Naive thymus-derived CD4-positive, alpha-beta T cell (primary cell): ENCODE measurements around the gene CCDC8. TPM values are rescaled to one million over a fixed set of nuclear protein-coding genes. Genes with fewer than 3 reads are reported as not detected.
"Not testable (repeated sequence)": the region's sequence is repeated elsewhere in the genome, so short reads cannot be mapped to it uniquely, and the experiment has no call there.

Experiments
- ATAC-seq: fragments of 150-1000 bp; cut with Tn5 transposase; 2 replicates; pipeline ENCODE4 v1.10.0; 2021; ENCODE audit warnings: mild to moderate bottlenecking, moderate library complexity
- CTCF ChIA-PET: fragments of 350-600 bp; sonication (Branson Sonifier 250); formaldehyde crosslinking; loops from one replicate; lab custom pipeline; 2021; ENCODE audit warnings: antibody characterized with exemption; lab: Charles Lee
- POLR2A ChIA-PET: fragments of 350-600 bp; sonication (Branson Sonifier 250); formaldehyde crosslinking; loops from one replicate; lab custom pipeline; 2021; ENCODE audit warnings: antibody characterized with exemption, inconsistent platforms; lab: Charles Lee
- DNase-seq, 9 donors: peaks; one replicate each; pipeline versions ENCODE4 v3.0.0 to v3.0.0-alpha.2; 2020 to 2022; ENCODE audit warnings: mixed read lengths in 1 of 9
- H3K27ac ChIP-seq: one replicate; pipeline ENCODE4 v1.7.0; 2013; ENCODE audit warnings: mild to moderate bottlenecking, low read depth, low read length, moderate library complexity
- H3K27me3 ChIP-seq, 2 donors: one replicate each; pipeline ENCODE4 v1.7.0; 2013; ENCODE audit warnings: low read length in 2 of 2, mild to moderate bottlenecking in 2 of 2, moderate library complexity in 2 of 2; ENCODE audit not compliant: control insufficient read depth in 2 of 2, insufficient read depth in 2 of 2
- H3K36me3 ChIP-seq, 3 experiments: 1 replicate in 2 of 3; 2 replicates in 1 of 3; pipeline ENCODE4 v1.7.0; 2013; ENCODE audit warnings: low read length in 3 of 3, mild to moderate bottlenecking in 3 of 3, moderate library complexity in 1 of 3; ENCODE audit not compliant: insufficient read depth in 3 of 3, control insufficient read depth in 2 of 3
- H3K4me1 ChIP-seq, 2 donors: one replicate each; pipeline ENCODE4 v1.7.0; 2013; ENCODE audit warnings: low read length in 2 of 2, mild to moderate bottlenecking in 2 of 2, moderate library complexity in 1 of 2; ENCODE audit not compliant: control insufficient read depth in 2 of 2, insufficient read depth in 2 of 2
- H3K4me3 ChIP-seq: 2 replicates; pipeline ENCODE4 v1.7.0; 2013; ENCODE audit warnings: mild to moderate bottlenecking, low read length
- H3K9me3 ChIP-seq, 3 experiments: 1 replicate in 2 of 3; 2 replicates in 1 of 3; pipeline ENCODE4 v1.7.0; 2013; ENCODE audit warnings: low read length in 3 of 3; ENCODE audit not compliant: control insufficient read depth in 2 of 3
- H3K27ac Mint-ChIP-seq, 9 donors: one replicate each; pipeline ENCODE4 v1.8.0; 2020 to 2022; ENCODE audit warnings: mixed read lengths in 9 of 9, mild to moderate bottlenecking in 8 of 9, moderate library complexity in 5 of 9, inconsistent platforms in 2 of 9
- H3K27me3 Mint-ChIP-seq, 5 donors: one replicate each; pipeline ENCODE4 v1.8.0; 2021 to 2022; ENCODE audit warnings: mixed read lengths in 5 of 5, mild to moderate bottlenecking in 1 of 5
- H3K36me3 Mint-ChIP-seq, 5 donors: one replicate each; pipeline ENCODE4 v1.8.0; 2020 to 2022; ENCODE audit warnings: mixed read lengths in 5 of 5, mild to moderate bottlenecking in 3 of 5, inconsistent platforms in 1 of 5
- H3K4me1 Mint-ChIP-seq, 7 donors: one replicate each; pipeline ENCODE4 v1.8.0; 2020 to 2022; ENCODE audit warnings: mixed read lengths in 7 of 7, mild to moderate bottlenecking in 3 of 7, inconsistent platforms in 1 of 7
- H3K4me3 Mint-ChIP-seq, 10 donors: one replicate each; pipeline ENCODE4 v1.8.0; 2020 to 2022; ENCODE audit warnings: mild to moderate bottlenecking in 10 of 10, mixed read lengths in 10 of 10, moderate library complexity in 6 of 10, inconsistent platforms in 2 of 10
- H3K9me3 Mint-ChIP-seq, 11 donors: one replicate each; pipeline ENCODE4 v1.8.0; 2020 to 2022; ENCODE audit warnings: mixed read lengths in 11 of 11, mild to moderate bottlenecking in 4 of 11, inconsistent platforms in 1 of 11, moderate library complexity in 1 of 11
- intact Hi-C, 2 donors: fragments of 100-400 bp; cut with micrococcal nuclease; formaldehyde crosslinking; loops; one replicate each; pipeline ENCODE4 v1.15.1; 2023
- polyA plus RNA-seq, 2 donors: library from polyadenylated mRNA; unstranded; fragments of 300-500 nt; fragmentation: Illumina TruSeq; gene quantifications; one replicate each; pipeline ENCODE4 v1.2.3, GENCODE V29; 2021
- total RNA-seq, 6 experiments: library from RNA in 5 of 6; stranded (reverse) in 5 of 6; gene quantifications; 1 replicate in 5 of 6; 2 replicates in 1 of 6; pipeline ENCODE4 v1.2.3 and lab custom pipeline; 2021 to 2026

Gene CCDC8
- total and polyA plus RNA-seq, 7 experiments from 2014 or later = not detected

DNA sequence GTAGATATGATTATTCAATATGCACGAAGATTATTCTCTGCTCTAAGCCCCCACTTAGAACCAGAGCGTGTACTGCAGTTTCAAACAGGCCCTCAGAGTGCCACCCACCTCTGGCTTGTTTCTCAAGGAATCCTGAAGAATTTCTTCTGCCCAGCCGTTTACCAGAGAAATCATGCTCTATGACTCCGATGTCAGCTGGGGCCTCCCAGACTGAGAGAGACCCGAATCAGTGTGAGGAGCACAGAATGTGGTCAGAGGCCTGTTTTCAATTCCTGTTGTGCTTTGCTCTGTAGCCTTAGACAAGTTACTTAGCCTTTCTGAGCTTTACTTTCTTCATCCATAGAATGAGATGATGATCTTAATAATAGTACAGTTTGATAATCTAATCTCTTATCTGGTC lies 9.8 kb upstream of the CCDC8 start:
- no peak for DNase-seq
- POLR2A ChIA-PET = no interaction called here
- no peak overlapping the region for H3K4me3 Mint-ChIP-seq
- H3K27me3 ChIP-seq = peaks cover 0 to 10% of the 10 kb centered on the region in 2 donors
- intact Hi-C loops = no loop called here
- ATAC-seq = no peak
- H3K36me3 Mint-ChIP-seq = no peaks in the 10 kb centered on the region
- H3K4me1 ChIP-seq = peaks cover 0 to 4% of the 10 kb centered on the region in 2 donors
- H3K36me3 ChIP-seq = no peaks in the 10 kb centered on the region
- peaks cover 43 to 64% (median 56%) of the 10 kb centered on the region in 5 donors for H3K27me3 Mint-ChIP-seq
- peaks cover 11 to 21% (median 16%) of the 10 kb centered on the region in 7 donors for H3K4me1 Mint-ChIP-seq
- H3K27ac Mint-ChIP-seq = no peak overlapping the region
- H3K4me3 ChIP-seq = no peak overlapping the region
- no peaks in the 10 kb centered on the region for H3K9me3 ChIP-seq
- H3K27ac ChIP-seq = no peak overlapping the region
- H3K9me3 Mint-ChIP-seq = peaks cover 0 to 1% (median 0%) of the 10 kb centered on the region in 11 donors
- CTCF ChIA-PET = interaction anchor here (0.7 kb wide), 1 partner anchor 461 kb away, joined by 3 read pairs; no protein-coding TSS in a partner anchor

DNA sequence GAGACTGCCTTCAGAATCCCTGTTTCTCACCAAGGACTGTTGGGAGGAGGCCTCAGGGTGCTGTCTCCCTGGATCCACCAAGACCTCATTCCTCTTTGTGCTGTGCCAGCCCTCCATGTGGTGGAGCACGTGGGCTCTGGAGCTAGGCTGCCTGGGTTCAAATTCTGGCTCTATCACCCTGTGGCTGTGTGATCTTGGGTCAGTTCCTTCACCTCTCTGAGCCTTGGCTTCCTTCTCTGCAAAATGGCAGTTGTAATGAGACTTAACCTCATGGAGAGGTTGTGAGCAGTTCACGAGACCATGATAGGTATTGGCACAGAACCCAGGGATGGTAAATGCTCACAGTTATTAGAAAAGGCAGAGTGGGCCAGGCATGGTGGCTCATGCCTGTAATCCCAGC lies 9.0 kb upstream of the CCDC8 start:
- H3K36me3 Mint-ChIP-seq = no peaks in the 10 kb centered on the region
- H3K27ac Mint-ChIP-seq = no peak overlapping the region
- ATAC-seq = no peak
- Histone ChIP-seq H3K27ac (no peak overlapping the region), H3K36me3 (no peaks in the 10 kb centered on the region), H3K9me3 (no peaks in the 10 kb centered on the region), H3K4me3 (no peak overlapping the region), H3K27me3 (peaks cover 0 to 10% of the 10 kb centered on the region in 2 donors), H3K4me1 (peaks cover 0 to 4% of the 10 kb centered on the region in 2 donors)
- intact Hi-C loops = no loop called here
- peaks cover 0 to 1% (median 0%) of the 10 kb centered on the region in 11 donors for H3K9me3 Mint-ChIP-seq
- CTCF ChIA-PET = interaction anchor here (0.6 kb wide), 1 partner anchor 91 kb away, joined by 3 read pairs; no protein-coding TSS in a partner anchor
- no peak overlapping the region for H3K4me3 Mint-ChIP-seq
- H3K4me1 Mint-ChIP-seq = peaks cover 9 to 15% (median 14%) of the 10 kb centered on the region in 7 donors
- DNase-seq = no peak
- POLR2A ChIA-PET = no interaction called here
- H3K27me3 Mint-ChIP-seq = peaks cover 35 to 61% (median 47%) of the 10 kb centered on the region in 5 donors

DNA sequence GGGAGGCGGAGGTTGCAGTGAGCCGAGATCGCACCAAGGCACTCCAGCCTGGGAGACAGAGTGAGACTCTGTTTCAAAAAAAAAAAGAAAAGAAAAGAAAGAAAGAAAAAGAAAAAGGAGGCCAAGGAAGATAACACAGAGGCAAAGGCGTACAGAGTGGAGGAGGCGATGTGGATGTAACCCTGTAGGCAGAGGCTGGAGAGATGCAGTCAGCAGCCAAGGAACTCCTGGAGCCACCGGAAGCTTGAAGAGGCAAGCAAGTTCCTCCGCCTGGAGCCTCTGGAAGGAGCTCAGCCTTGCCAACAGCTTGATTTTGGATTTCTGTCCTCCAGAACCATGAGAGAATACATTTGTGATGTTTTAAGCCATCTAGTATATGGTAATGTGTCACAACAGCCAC lies 6.7 kb upstream of the CCDC8 start:
- Mint-ChIP-seq H3K4me1 (peaks cover 0 to 12% (median 4%) of the 10 kb centered on the region in 7 donors), H3K9me3 (peaks cover 0 to 1% (median 0%) of the 10 kb centered on the region in 11 donors), H3K4me3 (no peak overlapping the region), H3K27me3 (peaks cover 36 to 61% (median 46%) of the 10 kb centered on the region in 5 donors), H3K27ac (no peak overlapping the region), H3K36me3 (no peaks in the 10 kb centered on the region)
- Histone ChIP-seq H3K36me3 (no peaks in the 10 kb centered on the region), H3K4me1 (no peaks in the 10 kb centered on the region), H3K27ac (no peak overlapping the region), H3K4me3 (no peak overlapping the region), H3K9me3 (no peaks in the 10 kb centered on the region), H3K27me3 (peaks cover 2 to 3% of the 10 kb centered on the region in 2 donors)
- DNase-seq (no peak), ATAC-seq (no peak)
- intact Hi-C loops = no loop called here
- POLR2A ChIA-PET = no interaction called here
- CTCF ChIA-PET = no interaction called here

DNA sequence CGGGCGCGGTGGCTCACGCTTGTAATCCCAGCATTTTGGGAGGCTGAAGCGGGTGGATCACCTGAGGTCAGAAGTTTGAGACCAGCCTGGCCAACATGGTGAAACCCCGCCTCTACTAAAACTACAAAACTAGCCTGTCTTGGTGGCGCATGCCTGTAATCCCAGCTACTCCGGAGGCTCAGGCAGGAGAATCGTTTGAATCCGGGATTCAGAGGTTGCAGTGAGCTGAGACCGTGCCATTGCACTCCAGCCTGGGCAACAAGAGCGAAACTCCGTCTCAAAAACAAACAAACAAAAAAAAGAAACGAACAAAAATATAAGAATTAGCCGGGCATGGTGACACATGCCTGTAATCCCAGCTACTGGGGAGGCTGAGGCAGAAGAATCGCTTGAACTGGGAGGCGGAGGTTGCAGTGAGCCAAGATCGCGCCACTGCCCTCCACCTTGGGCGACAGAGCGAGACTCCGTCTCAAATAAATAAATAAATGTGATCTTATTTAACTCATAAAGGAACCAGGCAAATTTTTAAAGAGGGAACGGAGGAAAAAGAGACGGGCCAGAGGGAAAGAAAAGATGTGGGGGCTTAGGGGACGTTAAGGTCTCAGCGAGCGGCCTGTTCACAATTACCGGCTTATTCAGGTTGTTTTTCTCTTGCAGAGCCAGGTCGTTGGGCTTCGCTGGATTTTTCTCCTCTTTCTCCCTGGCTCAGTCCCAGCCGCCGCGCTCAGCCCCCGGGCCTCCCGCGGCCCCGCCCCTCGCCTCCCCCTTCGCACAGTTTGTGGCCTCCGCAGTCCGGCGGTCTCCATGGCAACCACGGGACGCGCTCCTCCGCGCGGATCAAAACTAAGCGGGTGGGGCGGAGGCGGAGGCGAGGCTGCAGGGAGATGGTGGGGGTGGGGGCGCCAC lies 2.7 kb upstream of the CCDC8 start:
- H3K9me3 Mint-ChIP-seq, H3K36me3 ChIP-seq, ATAC-seq, H3K9me3 ChIP-seq, DNase-seq, H3K4me3 ChIP-seq, H3K36me3 Mint-ChIP-seq, CTCF ChIA-PET, intact Hi-C loops, H3K27ac ChIP-seq, H3K4me1 ChIP-seq, H3K27ac Mint-ChIP-seq, H3K27me3 ChIP-seq, POLR2A ChIA-PET: not testable (repeated sequence)
- Mint-ChIP-seq H3K4me1 (peaks cover 0 to 14% (median 10%) of the 10 kb centered on the region in 7 donors), H3K4me3 (peak overlapping the region in 5 of 10 donors; percentile 16 to 58 (median 35)), H3K27me3 (peaks cover 52 to 74% (median 62%) of the 10 kb centered on the region in 5 donors)

DNA sequence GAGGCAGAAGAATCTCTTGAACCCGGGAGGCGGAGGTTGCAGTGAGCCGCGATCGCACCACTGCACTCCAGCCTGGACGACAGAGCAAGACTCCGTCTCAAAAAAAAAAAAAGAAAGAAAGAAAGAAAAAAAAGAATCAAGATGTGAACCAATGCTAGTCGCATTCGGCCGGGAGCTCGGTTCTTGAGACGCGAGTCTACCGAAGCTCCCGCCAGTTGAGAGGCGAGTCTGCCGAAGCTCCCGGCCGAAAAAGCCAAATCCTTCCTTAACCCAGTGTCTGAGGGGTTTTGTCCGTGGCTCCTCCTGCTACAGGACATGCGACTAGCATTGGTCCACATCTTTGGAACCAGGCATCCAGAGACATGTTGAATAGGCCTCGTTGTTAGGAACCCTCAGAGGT lies 1.5 kb upstream of the CCDC8 start:
- H3K4me1 ChIP-seq, H3K36me3 Mint-ChIP-seq, intact Hi-C loops, H3K36me3 ChIP-seq, H3K9me3 Mint-ChIP-seq, H3K4me3 ChIP-seq, H3K27ac ChIP-seq, H3K4me3 Mint-ChIP-seq, H3K27ac Mint-ChIP-seq, CTCF ChIA-PET, ATAC-seq, H3K9me3 ChIP-seq, H3K27me3 ChIP-seq, DNase-seq: not testable (repeated sequence)
- Mint-ChIP-seq H3K27me3 (peaks cover 57 to 82% (median 72%) of the 10 kb centered on the region in 5 donors), H3K4me1 (peaks cover 0 to 14% (median 10%) of the 10 kb centered on the region in 7 donors)
- POLR2A ChIA-PET = interaction anchor here (0.6 kb wide), 1 partner anchor 421 kb away, joined by 4 read pairs; no protein-coding TSS in a partner anchor

DNA sequence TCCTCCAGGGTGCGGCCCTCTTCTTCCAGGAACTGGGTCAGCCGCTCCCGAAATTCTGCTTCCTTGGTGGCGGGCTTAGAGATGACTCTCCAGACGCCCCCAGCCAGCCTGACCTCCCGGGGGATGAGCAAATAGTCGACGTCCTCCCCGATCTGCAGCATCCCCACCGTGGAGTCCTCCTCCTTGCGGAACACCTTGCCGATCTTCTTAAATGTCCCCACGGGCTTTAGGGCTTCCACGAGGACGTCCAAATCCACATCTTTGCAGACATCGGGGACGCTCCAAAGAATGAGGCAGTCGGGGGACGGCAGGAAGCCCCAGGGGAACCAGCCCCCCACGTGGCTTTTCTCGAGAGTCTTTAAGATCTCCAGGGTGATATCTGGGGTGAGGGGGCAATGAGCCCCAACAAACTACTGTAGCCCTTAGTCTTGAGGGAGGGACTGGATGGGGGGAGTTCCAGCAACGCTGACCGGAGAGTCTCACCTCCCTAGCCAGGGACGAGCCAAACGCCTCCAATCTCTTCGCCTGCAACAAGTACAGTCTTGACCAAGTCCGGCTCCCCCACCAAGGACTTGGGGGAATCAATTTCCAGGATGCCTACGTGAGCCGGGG lies 608 bp downstream of the CCDC8 start:
- peaks cover 2 to 3% of the 10 kb centered on the region in 2 donors for H3K27me3 ChIP-seq
- no peak overlapping the region for H3K27ac Mint-ChIP-seq

More for the DNA sequence above, 608 bp downstream of the CCDC8 start:
- H3K36me3 ChIP-seq = no peaks in the 10 kb centered on the region
- H3K36me3 Mint-ChIP-seq = no peaks in the 10 kb centered on the region
- ChIA-PET CTCF (no interaction called here), POLR2A (no interaction called here)
- peaks cover 0 to 3% (median 0%) of the 10 kb centered on the region in 11 donors for H3K9me3 Mint-ChIP-seq
- H3K27ac ChIP-seq = no peak overlapping the region
- peaks cover 0 to 19% (median 14%) of the 10 kb centered on the region in 7 donors for H3K4me1 Mint-ChIP-seq
- intact Hi-C loops = no loop called here
- ATAC-seq (no peak), DNase-seq (no peak)
- no peaks in the 10 kb centered on the region for H3K4me1 ChIP-seq
- H3K27me3 Mint-ChIP-seq = peaks cover 64 to 84% (median 78%) of the 10 kb centered on the region in 5 donors
- peak overlapping the region in 1 of 10 donors; percentile 33 for H3K4me3 Mint-ChIP-seq
- no peaks in the 10 kb centered on the region for H3K9me3 ChIP-seq
- H3K4me3 ChIP-seq = no peak overlapping the region
